ENCODE measurements around the gene HORMAD2.

GRCh38 chr22:30212363-30212995 lies 132.2 kb downstream of the HORMAD2 start:
- TF ChIP-seq POLR2AphosphoS5 (IDR thresholded peaks at IDR 0.05; ENCODE audit: low read depth, low read length) = no peak
- no peak for TF ChIP-seq FOXP2 (optimal IDR thresholded peaks at IDR 0.05; ENCODE audit: borderline replicate concordance, extremely low read depth, extremely low read length, insufficient read depth)

Data from PFSK-1 (cell line).